Ectodermal cell (in vitro differentiated cells): ENCODE measurements around the gene BRSK2.
"Not testable (repeated sequence)": the region's sequence is repeated elsewhere in the genome, so short reads cannot be mapped to it uniquely, and the experiment has no call there.

Source experiments
- H3K27ac ChIP-seq: 2 replicates; pipeline ENCODE4 v1.7.0; 2013; ENCODE audit warnings: mild to moderate bottlenecking, low read depth, low read length; ENCODE audit not compliant: insufficient read depth, poor library complexity, severe bottlenecking
- H3K27me3 ChIP-seq: 2 replicates; pipeline ENCODE4 v1.7.0; 2013; ENCODE audit warnings: mild to moderate bottlenecking, low read length; ENCODE audit not compliant: insufficient read depth, control insufficient read depth, poor library complexity, severe bottlenecking
- H3K36me3 ChIP-seq: one replicate; pipeline ENCODE4 v1.7.0; 2013; ENCODE audit warnings: low read length; ENCODE audit not compliant: control insufficient read depth, insufficient read depth
- H3K4me1 ChIP-seq: one replicate; pipeline ENCODE4 v1.7.0; 2013; ENCODE audit warnings: low read length; ENCODE audit not compliant: control insufficient read depth, insufficient read depth
- H3K4me3 ChIP-seq: 2 replicates; pipeline ENCODE4 v1.7.0; 2013; ENCODE audit warnings: low read depth, low read length, control low read depth; ENCODE audit not compliant: insufficient read depth
- H3K9me3 ChIP-seq: 2 replicates; pipeline ENCODE4 v1.7.0; 2013; ENCODE audit warnings: mild to moderate bottlenecking, low read length, moderate library complexity; ENCODE audit not compliant: control insufficient read depth
- WGBS, 2 experiments: methylation state at CpG; one replicate each; pipeline ENCODE4 v1.1.7; 2013; ENCODE audit warnings: missing lambda C conversion rate in 2 of 2; 5-methylcytosine and 5-hydroxymethylcytosine counted together

BRSK2 gene

GRCh38 chr11:1347411-1347999, 42.2 kb upstream of the BRSK2 start:
- not testable (repeated sequence) for H3K27ac ChIP-seq, H3K27me3 ChIP-seq, H3K4me3 ChIP-seq, H3K9me3 ChIP-seq, H3K36me3 ChIP-seq
- WGBS, 2 experiments, result 94 to 95% methylated on average over 18 of the region's 18 CpGs
- H3K4me1 ChIP-seq, result peaks cover 27% of the 10 kb centered on the region

- peak overlapping the region; percentile 80 for H3K27ac ChIP-seq
- peaks cover 27% of the 10 kb centered on the region for H3K4me1 ChIP-seq
- H3K9me3 ChIP-seq, result no peaks in the 10 kb centered on the region
- WGBS, 2 experiments, result 91 to 92% methylated on average over 14 of the region's 14 CpGs
- H3K27me3 ChIP-seq, result no peaks in the 10 kb centered on the region
- no peaks in the 10 kb centered on the region for H3K36me3 ChIP-seq
- H3K4me3 ChIP-seq, result no peak overlapping the region
These were observed 41.5 kb upstream of the BRSK2 start for GRCh38 chr11:1348146-1348795.

- peaks cover 27% of the 10 kb centered on the region for H3K4me1 ChIP-seq
- peak overlapping the region; percentile 80 for H3K27ac ChIP-seq
- H3K4me3 ChIP-seq, result no peak overlapping the region
- H3K27me3 ChIP-seq, result no peaks in the 10 kb centered on the region
- H3K36me3 ChIP-seq, result no peaks in the 10 kb centered on the region
- WGBS, 2 experiments, result 46 to 51% methylated on average over 25 of the region's 25 CpGs
- H3K9me3 ChIP-seq, result no peaks in the 10 kb centered on the region
These were observed 40.9 kb upstream of the BRSK2 start for GRCh38 chr11:1348796-1349326.

GRCh38 chr11:1349327-1350041, 40.2 kb upstream of the BRSK2 start:
- Histone ChIP-seq H3K9me3 (no peaks in the 10 kb centered on the region), H3K27ac (peak overlapping the region; percentile 74), H3K36me3 (no peaks in the 10 kb centered on the region), H3K4me3 (no peak overlapping the region), H3K27me3 (no peaks in the 10 kb centered on the region), H3K4me1 (peaks cover 27% of the 10 kb centered on the region)
- WGBS, 2 experiments, result 71 to 77% methylated on average over 29 of the region's 29 CpGs

GRCh38 chr11:1350086-1350725, 39.5 kb upstream of the BRSK2 start:
- no peaks in the 10 kb centered on the region for H3K36me3 ChIP-seq
- peaks cover 27% of the 10 kb centered on the region for H3K4me1 ChIP-seq
- H3K9me3 ChIP-seq, result no peaks in the 10 kb centered on the region
- H3K27ac ChIP-seq, result no peak overlapping the region
- H3K27me3 ChIP-seq, result no peaks in the 10 kb centered on the region
- no peak overlapping the region for H3K4me3 ChIP-seq
- WGBS, 2 experiments, result 89 to 91% methylated on average over 22 of the region's 22 CpGs

GRCh38 chr11:1351278-1351937, 38.3 kb upstream of the BRSK2 start:
- Histone ChIP-seq H3K4me3 (no peak overlapping the region), H3K27me3 (no peaks in the 10 kb centered on the region), H3K27ac (no peak overlapping the region), H3K4me1 (peaks cover 27% of the 10 kb centered on the region), H3K9me3 (no peaks in the 10 kb centered on the region), H3K36me3 (no peaks in the 10 kb centered on the region)
- 71 to 78% methylated on average over 12 of the region's 12 CpGs for WGBS, 2 experiments

- WGBS, 2 experiments, result 88 to 91% methylated on average over 6 to 7 of the region's 8 CpGs
- H3K36me3 ChIP-seq, result no peaks in the 10 kb centered on the region
- H3K27me3 ChIP-seq, result no peaks in the 10 kb centered on the region
- H3K4me3 ChIP-seq, result no peak overlapping the region
- no peaks in the 10 kb centered on the region for H3K9me3 ChIP-seq
- no peak overlapping the region for H3K27ac ChIP-seq
- peaks cover 27% of the 10 kb centered on the region for H3K4me1 ChIP-seq
These were observed 36.9 kb upstream of the BRSK2 start for GRCh38 chr11:1352696-1353382.

GRCh38 chr11:1353383-1354124, 36.2 kb upstream of the BRSK2 start:
- H3K4me1 ChIP-seq, result peaks cover 22% of the 10 kb centered on the region
- H3K27ac ChIP-seq, result no peak overlapping the region
- H3K27me3 ChIP-seq, result no peaks in the 10 kb centered on the region
- H3K4me3 ChIP-seq, result no peak overlapping the region
- H3K9me3 ChIP-seq, result no peaks in the 10 kb centered on the region
- H3K36me3 ChIP-seq, result no peaks in the 10 kb centered on the region
- WGBS, 2 experiments, result 78 to 80% methylated on average over 32 of the region's 32 CpGs
